ENCODE results near the gene DBH.

Gene DBH

GRCh38 chr9:133700819-133701320 lies 64.7 kb downstream of the DBH start:
- no peak overlapping the region for H3K4me3 ChIP-seq (replicated peaks; ENCODE audit: low read depth, low read length)
- no peak for TF ChIP-seq CTCF (IDR thresholded peaks at IDR 0.05; ENCODE audit: low read length, missing control alignments)
- peak; percentile 50 for DNase-seq (ENCODE audit: low read depth)

GRCh38 chr9:133701321-133701980 lies 65.3 kb downstream of the DBH start:
- H3K4me3 ChIP-seq (replicated peaks; ENCODE audit: low read depth, low read length): no peak overlapping the region
- no peak for TF ChIP-seq CTCF (IDR thresholded peaks at IDR 0.05; ENCODE audit: low read length, missing control alignments)
- no peak for DNase-seq (ENCODE audit: low read depth)

- no peak for TF ChIP-seq CTCF (IDR thresholded peaks at IDR 0.05; ENCODE audit: low read length, missing control alignments)
- H3K4me3 ChIP-seq (replicated peaks; ENCODE audit: low read depth, low read length): peak overlapping the region; percentile 2
- peak; percentile 59 for DNase-seq (ENCODE audit: low read depth)
Observed at GRCh38 chr9:133701981-133702797, 66.0 kb downstream of the DBH start.

- DNase-seq (ENCODE audit: low read depth): no peak
- peak overlapping the region; percentile 2 for H3K4me3 ChIP-seq (replicated peaks; ENCODE audit: low read depth, low read length)
- no peak for TF ChIP-seq CTCF (IDR thresholded peaks at IDR 0.05; ENCODE audit: low read length, missing control alignments)
Observed at GRCh38 chr9:133702798-133703590, 66.8 kb downstream of the DBH start.

- TF ChIP-seq CTCF (IDR thresholded peaks at IDR 0.05; ENCODE audit: low read length, missing control alignments): no peak
Observed at GRCh38 chr9:133703591-133704399, 67.6 kb downstream of the DBH start.

GRCh38 chr9:133704711-133705181 lies 68.6 kb downstream of the DBH start:
- H3K4me3 ChIP-seq (replicated peaks; ENCODE audit: low read depth, low read length): no peak overlapping the region
- DNase-seq (ENCODE audit: low read depth): no peak
- TF ChIP-seq CTCF (IDR thresholded peaks at IDR 0.05; ENCODE audit: low read length, missing control alignments): no peak

More at GRCh38 chr9:133703591-133704399, 67.6 kb downstream of the DBH start:
- H3K4me3 ChIP-seq (replicated peaks; ENCODE audit: low read depth, low read length): no peak overlapping the region
- DNase-seq (ENCODE audit: low read depth): no peak

Measured in fibroblast of pulmonary artery (primary cell).